Activated CD4-positive, alpha-beta T cell treated with anti-CD3 and anti-CD28 coated beads for 48 hours (primary cell): ENCODE results near the gene SHTN1.

Experiments
- DNase-seq: peaks from one replicate; pipeline ENCODE4 v3.0.0-alpha.2; 2020

The SHTN1 gene

DNA sequence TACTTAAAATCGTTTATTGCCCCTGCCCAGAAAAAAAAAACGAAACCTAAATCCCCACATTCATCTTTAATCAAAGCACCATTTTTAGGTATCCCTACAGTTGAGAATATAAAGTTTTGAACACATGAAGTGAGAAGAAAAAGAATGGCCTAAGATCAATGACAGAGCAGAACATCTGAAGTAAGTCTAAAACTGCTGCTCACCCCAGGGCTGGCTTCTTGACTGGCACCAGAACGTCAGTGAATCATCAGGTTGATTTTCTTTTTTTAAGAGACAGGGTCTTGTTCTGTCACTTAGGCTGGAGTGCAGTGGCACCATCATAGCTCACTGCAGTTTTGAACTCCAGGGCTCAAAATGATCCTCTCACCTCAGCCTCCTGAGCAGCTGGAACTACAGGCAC is 24.9 kb downstream of the SHTN1 start:
- DNase-seq: no peak

DNA sequence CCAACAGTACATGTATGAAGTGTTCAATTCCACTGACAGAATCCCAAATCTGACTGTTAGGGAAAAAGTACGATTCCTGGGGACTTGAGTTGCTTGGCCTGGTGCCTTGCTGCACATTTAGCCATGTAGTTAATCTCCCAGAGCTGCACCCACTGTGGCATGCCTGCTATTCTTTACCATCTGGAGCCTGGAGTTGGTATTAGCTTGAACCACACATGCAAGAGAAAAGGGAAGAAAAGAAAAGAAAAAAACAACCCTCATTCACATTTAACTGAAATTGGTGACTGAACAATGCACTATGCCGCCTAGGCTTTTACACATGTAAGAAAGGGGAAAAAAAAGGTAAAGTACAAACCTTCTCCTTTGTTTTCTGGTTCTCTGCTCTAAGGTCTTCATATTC is 26.1 kb downstream of the SHTN1 start:
- DNase-seq: no peak

DNA sequence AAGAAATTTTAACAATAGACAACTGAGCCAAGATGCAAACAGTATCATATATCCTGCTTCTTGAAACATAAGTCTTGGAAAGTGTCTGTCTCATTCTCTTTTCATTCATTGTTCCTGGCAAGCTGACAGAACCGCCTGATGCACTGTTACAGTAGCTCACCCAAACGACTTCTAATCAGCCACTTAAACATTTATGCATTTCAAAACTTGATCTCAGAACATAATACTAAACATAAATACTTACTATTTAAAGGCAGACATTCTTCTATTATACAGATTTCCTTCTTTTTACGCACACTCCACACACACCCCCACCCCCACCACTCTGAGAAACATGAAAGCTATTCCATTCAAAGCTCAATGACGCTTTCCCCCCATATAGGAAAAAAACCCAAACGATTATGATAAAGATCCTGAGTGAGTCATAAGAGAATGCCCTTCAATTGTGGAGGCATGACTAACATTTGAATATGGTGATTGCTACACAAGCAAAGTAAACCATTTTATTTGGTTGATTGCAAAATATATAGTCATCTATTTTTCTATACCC is 30.5 kb downstream of the SHTN1 start:
- DNase-seq: no peak

DNA sequence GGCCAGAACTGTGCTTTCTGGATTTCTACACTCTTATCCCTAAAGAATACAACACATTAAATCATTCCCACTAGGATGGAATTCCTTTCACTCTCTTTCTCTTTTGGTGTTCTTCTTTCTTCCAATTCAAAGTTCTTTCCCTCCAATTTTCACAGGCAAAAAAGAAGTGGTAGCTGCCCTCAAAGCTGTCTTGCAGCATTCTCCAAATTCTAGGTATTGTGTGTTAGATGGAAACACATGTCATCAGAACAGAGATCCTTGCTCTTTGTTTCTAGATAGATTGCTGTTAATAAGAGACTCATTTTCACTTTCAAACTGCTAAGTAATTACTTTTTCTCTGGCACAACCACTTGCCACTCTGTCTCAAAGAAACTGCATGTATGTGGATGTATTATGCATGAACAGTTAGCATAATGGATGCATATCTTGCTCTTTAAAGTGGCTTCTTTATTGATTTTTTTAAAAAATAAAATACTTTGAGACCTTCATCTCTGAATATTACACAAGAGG is 31.0 kb downstream of the SHTN1 start:
- no peak for DNase-seq

DNA sequence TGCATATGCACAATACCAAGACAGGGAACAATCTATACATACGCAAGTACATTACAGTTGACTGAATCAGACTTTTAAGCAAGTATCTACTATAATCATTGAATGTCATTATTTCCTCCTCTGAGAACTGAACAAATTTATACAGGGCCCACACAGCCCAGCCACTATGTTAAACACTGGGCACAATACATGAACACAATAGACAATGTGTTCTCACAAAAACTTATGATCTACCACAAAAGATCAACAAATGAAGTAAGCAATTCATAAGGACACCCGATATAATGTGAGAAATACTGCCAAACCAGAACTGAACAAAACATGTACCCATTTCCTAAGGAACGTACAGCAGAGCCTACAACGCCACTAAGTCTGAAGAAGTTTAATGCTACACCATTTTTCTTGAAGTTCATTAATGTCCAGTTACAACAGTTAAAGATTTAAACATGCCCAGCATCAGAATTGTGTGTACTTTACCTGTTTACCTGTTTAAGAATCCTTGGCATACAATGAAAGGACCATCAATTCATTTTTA is 31.5 kb downstream of the SHTN1 start:
- no peak for DNase-seq

DNA sequence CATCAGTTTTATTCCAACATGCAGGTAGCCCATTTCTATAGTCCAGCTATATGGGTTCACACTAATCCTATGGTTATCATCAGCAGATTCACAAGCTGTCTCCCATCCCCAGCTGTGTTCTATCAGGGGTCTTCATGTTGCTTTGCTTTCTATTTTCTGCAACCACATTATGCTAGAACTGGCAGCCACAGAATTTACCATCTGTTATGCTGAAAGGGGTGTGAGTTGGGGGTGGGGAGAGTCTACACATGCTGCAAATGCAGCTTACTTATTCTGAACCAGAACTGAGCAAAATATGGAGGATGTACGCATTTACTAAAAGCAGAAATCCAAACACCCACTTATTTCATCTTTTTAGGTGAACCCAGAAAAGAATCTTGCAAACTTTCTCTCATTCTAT is 32.9 kb downstream of the SHTN1 start:
- DNase-seq: no peak

DNA sequence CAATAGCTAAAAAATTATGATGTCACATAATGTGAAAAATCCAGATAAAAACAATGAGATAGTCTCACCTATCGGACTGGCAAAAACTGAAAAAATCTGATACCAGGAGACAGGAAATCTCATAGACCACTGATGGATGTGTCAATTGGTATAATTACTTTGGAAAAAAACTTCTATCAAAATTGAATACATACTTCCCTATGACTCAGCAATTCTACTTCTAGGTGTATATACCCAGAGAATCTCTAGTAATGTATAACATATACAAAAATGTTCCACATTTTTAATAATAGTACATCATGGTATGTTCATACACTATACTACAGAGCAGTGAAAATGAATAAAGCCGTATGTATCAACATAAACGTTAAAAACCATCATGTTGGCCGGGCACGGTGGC is 34.9 kb downstream of the SHTN1 start:
- no peak for DNase-seq

DNA sequence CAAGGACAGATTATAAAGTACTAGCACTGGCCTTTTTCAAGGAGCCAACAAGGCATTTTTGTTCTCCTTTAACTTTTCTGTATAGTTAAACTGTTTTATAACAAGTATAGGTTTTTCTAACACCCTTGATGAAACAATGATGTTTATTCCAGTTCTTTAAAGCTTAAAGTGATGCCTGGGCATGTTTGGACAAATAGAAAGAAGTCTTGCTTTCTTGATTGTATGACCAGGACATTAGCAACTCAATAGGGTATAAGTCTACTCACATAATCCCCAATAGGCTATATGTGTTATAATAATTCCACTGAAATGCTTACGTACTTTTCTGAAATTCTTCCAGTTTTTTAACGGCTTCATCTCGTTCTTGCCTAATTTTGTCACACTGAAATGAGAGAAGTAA is 36.7 kb downstream of the SHTN1 start:
- no peak for DNase-seq

DNA sequence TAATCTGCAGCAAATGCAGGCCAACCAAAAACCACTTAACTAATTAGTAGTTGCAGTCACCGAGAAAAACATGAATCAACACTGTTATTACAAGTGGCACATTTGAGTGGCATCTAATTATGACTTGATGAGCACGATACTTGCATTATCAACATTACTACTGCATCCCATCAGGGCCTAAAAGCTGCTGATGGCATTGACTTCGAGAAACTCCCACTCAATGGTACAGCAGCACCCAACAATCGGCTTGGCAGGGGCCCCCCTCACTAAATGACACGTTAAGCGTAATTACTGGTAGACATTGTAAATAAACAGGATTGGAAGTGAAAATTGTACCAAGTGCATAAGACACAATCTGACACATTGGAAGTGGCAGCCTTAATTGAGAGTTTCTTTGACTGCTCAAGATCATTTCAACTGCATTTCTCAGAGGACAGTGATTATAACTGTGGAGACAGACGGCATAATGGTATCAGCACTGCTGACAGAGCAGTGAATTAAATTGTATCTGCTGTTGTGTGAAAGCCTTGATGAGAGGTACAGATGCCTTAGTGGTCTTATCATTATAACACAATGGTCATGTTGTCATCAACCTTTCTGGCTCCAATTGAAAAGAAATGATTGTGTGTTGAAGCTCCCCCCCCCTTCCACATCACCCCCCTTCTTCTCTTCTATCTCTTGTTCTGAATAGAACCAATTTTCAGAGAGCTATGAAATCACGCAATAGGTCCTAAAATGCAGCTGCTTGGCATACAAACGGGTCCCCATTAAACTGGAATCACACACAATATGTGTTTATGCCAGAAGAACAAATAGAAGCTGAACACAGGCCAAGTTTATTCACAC is 43.4 kb downstream of the SHTN1 start:
- DNase-seq: no peak

DNA sequence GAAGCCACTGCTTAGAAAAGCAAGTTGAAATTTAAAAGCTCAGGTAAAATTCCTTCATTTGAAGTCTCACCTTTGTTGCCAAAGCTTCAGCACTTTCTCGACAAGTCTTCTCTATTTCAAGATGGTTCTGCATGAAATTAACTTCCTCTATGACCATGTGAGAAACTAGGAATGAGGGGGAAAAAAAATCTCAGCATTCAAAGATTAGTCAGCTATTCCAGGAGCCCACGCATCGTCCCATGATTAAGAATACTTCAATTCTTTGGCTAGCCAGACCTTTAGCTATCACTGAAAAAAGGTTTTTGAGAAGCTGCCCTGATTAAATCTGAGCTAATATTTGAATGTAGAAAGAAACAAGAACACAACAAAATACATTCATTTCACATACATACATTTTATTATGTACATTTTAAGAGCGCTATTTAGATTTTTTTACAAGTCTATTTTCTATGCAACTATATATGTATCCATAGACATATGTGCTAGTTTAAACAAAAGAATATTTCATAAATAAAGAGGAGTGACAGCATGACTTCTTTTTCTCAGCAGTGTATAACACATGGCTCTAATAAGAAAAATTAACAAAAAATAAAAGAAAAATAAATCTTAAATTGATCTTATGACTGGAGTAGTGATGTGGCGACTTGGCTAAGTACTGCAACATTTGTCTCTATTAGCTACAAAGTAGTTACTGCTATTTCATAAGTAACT is 44.8 kb downstream of the SHTN1 start:
- no peak for DNase-seq

DNA sequence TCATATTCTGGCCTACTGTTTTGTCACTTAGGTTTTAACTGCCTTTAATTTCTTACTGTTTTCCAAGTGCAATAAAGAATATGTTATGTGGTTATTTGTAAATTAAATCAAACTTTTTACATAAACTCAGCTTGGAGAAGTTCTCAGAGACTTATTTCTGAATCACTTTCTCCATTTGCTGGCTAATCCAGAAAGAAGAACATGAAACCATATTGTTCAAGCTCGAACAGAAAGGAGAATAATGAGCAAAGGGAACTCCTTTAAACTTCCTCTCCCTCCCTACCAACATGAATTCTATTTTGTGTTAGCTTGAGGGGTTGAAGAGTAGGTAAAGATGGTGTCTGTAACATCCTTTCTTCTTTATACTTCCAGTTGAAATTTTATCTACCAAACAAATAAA is 52.3 kb downstream of the SHTN1 start:
- DNase-seq: no peak

DNA sequence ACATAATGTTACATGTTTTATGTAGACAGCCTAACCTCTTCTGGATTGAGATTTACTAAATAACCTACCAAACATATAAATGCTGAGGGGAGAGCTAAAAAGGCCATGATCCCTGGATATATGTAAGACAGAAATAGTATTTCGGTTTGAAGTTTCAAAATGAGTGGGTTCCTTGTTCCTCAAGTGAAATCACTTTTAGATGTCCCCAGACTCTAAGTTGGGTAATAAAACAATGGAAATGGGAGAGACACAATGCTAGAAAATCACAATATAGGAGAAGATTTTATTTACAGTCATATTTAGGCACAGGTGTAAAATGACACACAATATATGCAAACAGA is 56.5 kb downstream of the SHTN1 start:
- DNase-seq: no peak

DNA sequence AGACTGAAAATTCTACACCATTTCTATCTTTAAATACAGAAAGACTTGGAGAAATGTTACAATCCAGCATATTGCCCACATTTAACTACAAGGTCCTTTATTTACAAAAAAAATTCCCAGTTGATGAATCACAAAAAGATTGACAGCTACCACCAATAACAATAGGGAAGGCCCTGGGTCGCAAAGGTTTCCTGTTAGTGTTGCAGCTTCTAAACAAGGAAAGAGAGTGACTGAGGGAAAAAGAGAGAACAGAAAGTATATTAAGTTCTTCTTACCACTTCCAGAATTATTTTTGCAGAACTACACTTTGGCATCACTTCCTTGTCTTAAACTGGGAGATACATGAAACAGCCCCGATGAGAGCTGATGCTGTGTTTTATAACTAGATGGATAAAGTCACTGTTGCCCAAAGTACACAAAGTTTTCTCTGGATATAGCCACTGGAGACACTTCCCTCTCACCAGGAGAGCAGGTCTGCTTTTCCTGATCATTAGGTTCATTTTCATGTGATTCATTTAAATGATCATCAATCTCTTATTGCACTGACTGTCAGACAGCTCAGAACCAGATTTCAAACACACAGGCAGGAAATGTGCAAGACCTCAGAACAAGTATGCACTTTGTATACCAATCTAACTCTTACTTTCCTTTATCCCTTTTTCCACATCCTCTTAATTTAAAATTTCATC is 57.0 kb downstream of the SHTN1 start:
- DNase-seq: no peak

DNA sequence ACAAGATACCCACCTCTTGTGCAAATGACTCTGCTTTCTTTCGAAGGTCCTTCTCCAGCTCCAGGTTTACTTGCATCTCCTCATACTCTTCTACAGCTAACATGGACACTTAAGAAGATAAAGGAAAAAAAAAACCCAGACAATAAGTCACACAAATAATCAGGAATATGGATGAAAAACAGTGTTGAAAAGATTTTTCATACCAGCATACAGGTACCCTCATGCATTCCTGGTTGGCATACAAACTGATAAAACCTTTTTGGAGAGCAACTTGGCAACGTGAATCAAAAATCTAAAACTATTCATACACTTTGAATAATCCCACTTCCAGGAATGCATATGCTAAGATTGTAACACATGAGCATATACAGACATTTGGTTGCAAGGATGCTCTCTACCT is 60.1 kb downstream of the SHTN1 start:
- no peak for DNase-seq

DNA sequence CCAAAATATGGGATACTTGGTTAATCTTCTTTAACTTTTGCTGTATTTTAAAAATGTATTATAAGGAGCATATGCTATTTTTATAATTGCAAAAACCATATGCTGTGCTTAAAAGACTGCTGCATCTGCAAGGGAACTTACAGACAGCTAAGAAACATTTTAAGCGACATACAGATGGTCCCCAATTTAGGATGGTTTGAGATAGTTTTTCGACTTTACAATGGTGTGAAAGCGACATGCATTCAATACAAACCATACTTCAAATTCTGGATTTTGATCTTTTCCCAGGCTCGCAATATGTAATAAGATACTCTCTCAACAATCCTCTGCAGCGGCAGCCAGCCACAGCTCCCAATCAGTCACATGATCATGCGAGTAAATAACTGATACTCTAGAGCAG is 73.2 kb downstream of the SHTN1 start:
- DNase-seq: no peak

DNA sequence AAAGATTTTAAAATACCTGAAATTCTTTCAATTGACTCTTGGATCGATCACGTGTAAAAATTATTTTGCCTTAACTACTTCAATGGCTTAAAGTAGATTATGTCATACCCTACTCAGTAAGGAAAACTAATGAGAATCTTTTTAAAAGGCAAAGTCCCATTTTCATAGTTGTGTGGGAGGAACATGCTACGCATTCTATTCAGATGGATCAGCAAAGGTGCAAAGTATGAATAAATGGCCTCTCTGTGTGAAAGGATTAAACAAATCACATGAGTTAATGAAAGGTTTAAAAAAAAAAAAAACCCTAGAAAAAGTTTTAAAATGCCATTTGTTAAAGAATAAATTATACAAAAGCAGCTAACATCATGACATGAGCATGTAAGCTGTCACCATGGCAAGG is 78.6 kb downstream of the SHTN1 start:
- DNase-seq: no peak

DNA sequence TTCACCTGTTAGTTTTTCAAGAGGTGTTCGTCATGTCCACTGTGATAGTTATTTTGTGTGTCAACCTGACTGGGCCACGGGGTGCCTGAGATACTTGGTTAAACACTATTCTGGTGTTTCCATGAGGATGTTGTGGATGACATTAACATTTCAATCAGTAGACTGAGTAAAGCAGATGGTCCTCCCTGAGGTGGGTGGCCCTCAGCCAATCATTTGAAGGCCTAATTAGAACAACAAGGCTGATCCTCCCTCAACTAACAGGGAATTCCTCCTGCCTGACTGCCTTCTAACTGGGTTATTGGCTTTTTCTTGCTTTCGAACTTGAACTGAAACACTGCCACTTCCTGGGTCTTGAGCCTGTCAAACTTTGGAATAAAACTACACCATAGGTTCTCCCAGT is 79.9 kb downstream of the SHTN1 start:
- no peak for DNase-seq

DNA sequence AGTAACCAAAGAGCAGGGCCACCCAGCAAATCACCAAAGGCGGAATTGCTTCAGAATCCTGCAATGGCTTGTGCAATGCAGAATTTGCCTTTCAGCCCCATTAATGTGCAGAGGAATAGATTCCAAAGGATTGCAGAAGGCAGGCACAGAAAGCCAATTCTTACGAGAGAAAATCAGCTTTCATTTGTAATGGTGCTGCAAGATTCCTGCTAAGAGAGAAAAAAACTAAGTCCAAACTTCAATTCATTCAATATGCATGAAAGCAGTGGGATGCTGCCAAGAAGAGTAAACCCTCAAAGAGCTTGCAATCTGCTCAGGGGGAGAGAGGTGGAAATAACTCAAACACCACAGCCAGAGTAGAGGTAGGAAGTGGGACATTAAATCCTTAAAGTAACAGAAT is 85.3 kb downstream of the SHTN1 start:
- DNase-seq: no peak

DNA sequence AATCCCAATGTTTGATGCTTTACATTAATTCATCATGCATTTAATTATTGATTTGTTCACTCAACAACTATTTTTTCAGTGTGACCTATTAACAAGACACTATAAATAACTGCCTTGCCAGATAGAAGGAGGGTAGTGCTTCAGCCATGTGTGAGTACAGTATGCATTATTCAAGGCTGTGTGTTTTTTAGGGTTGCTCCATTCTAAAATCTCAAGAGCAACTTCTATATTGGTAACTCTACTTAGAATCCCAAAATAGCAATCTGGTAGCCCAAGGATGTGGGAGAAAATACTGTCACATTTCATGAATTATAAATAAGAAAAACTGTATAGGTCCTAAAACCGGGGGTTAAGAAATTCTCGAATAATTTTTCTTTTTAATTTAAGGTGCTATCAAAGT is 85.8 kb downstream of the SHTN1 start:
- no peak for DNase-seq

DNA sequence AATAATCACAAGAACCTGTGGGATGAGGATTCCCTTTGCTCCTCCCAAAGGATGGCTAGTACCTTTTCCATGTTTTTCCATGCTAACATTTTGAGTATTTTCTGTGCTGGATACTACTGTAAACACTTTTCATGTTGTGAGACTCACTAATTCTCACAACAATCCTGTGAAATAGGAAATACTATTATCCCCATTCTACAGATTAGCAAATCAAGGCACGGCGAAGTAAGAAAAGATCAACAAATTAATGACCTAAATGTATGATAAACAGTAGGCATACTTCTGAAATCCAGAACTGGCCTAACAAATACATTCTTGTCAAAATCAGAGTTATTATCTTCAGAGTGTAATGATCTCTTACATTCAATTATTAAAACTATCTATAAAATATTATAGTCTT is 86.4 kb downstream of the SHTN1 start:
- no peak for DNase-seq

DNA sequence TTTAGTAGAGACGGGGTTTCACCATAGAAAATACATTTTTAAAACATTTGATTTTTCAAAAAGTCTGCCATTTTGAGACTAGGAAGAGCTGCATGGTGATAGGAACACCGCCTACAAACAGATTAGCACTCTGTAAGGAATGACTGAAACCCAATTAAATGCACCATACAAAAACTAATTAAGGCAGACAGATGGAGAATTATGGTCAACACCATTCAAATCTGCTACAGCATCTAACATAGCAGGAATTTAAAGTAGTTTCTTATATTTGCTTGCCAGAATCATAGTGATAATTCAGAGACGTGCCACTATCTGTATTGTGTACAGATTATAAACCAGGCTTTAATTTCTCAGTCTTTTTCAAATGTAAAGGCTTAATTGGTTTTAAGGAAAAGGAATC is 87.5 kb downstream of the SHTN1 start:
- no peak for DNase-seq

DNA sequence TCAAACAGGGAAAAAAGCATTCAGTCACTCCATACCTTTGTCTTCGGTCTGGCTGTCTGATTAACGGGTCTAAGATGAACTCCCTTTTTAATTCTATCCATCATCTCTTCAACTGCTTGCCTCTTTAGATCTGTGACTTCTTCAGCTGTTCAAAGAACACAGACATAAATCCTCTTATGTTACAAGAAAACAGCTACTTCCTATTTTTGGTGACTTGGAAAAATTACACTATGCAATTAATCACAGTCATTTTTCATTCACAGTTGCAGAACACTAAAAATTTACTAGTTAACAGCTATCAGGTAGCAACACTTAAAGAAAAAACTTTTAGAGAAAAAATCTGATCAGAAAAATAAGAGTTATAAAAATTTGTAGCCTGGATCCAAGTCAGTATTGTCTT is 89.6 kb downstream of the SHTN1 start:
- DNase-seq: no peak

DNA sequence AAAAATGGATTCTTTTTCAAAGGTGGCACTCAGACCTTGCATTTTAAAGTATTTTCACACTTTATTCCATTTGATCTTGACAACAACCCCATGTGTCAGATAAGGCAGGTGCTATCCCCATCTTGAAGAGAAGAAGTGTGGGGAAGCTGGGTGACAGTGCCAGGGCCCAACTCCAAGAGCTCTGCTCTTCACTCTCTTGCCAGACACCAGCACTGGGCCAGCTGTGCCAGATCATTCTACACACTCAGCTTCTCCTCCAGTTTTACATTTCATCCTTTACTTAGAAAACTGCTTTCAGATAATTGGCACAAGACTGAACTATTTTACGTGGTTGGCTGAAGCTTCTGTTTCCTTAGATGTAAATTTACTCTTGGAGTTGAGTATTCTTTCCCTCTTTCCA is 91.3 kb downstream of the SHTN1 start:
- no peak for DNase-seq
